HG03571 (cell line): ENCODE measurements around the gene TP53BP2.

Experiments
- ATAC-seq: cut with Tn5 transposase; IDR thresholded peaks from one replicate; pipeline ENCODE4 v1.9.1; 2021; ENCODE audit not compliant: unreplicated experiment

TP53BP2 gene

DNA sequence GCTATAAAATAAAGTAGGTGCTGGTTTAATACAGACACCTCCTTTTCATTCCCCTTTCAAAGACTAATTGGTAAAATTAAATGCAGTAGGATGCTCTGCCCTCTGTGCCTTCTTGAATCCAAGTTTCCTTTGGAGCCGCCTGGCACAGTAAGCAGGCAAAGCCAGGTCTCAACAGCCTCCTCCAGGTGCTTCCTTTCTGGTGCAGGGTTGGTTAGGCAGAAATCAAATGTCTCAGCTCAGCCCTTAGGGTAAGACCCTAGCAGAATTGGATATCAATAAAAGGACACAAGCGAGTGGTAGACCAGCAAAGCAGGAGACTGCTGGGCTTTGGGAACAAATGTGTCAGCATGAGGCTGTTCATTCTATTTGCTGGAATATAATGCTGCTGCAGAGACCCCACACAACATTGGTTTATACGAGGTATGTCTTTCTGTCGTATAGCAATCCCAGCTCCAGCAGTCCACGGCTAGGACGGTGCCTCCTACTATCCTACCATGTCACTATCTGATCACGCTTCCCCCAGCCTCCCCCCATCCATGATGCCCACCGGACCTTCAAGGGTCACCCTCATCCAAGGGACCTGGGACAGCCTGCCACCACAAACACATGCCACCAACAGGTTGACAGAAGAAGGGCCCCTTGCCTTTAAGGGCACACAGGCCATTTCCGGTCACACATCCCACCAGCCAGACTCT lies 75.0 kb downstream of the TP53BP2 start:
- ATAC-seq, result no peak

DNA sequence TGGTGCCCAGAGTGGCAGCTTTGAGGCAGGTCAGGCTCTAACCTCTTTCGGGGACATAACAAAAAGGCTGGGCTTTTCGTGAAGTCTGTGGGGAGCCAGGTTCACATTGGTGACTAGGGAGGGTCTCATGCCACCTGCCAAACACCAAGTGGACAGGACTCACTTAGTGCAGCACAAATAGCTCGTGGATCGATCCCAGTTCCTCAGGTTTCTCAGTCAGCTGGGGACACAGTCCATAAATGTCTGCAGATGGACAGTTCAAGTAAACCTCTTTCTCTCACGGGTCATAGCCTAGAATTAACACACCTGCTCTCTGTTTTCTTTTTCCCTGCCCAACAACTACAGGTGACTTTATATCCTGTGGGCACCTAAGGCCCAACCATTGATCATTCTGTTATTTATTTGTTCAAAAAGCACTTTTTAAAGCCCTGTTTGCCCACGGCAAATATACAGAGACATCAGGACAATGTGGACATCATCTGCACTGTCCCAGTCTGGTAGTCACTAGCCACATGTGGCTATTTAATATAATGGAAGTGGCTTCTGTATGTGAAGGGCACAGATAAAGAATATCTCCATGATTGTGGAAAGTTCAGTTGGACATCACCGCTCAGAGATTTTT lies 79.9 kb downstream of the TP53BP2 start:
- ATAC-seq, result no peak

DNA sequence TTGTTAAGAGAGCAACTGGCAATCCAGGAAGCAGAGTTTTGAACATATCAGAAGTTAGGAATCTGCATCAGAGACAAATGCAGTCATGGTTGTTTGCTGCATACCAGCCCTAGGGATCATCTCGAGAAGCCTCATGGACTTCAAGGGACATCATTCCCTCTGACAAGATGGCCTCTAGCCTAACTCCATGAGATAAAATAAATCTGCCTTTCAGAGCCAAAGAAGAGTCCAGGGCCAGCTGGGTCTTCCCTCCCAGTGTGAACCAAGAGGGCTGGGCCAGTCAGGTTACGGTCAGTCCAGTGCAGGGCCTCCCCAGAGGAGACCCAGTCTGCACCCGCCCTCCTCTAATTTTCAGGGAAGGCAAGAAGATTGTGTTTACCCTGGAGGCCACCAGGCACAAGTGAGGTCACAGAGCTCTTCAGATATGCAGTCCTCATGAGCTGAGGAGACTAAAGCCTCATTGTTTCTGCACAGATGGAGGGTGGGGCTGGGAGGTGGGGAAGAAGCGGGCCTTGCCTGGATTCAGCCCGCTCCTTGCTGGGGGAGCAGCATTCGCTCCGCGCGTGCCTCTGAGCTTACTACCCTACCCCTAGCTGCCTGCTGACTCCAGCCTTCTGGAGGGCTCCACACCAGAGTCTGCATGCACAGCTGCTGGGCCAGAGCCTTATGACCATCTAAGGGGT lies 80.6 kb downstream of the TP53BP2 start:
- no peak for ATAC-seq

- no peak for ATAC-seq
Observed at GRCh38 chr1:223763881-223764280, 81.9 kb downstream of the TP53BP2 start.

DNA sequence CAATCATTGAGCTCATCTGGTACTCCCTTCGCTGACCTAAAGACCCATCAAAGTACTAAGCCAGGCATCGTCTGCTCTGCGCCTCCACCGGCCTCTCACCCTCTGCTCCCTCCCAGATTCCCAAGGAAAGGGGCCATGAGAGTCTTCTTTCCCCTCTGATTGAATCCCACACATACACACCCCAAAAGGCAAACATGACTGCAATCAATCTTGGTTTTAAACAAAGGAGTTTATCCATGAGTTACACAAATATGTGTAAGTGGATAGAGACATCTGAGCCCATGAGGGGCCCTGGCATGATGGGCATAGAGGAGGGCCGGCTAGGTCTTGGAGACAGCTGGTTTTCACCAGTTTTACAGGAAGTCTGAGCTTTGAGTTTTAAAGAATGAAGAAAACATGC lies 82.5 kb downstream of the TP53BP2 start:
- ATAC-seq, result no peak

DNA sequence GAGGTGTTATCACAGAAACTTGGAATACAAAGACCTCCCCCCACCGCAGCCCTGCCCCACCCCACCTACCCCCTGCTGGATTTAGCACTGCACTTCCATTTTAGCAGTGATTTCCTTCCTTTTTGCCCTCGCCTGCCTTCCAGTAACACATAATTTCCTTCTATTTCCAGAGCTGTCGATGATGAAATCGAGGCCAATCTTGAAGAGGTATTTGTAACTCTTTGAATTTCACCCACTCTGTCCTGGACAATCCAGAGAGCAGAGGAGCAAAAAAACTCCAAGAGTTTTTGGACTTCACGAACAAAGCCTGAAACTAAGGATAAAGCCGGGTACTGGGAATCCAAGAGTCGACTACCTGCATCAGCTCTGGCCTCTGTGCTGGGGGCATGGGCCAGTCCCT lies 84.3 kb downstream of the TP53BP2 start:
- no peak for ATAC-seq

GRCh38 chr1:223760833-223761232 lies 84.9 kb downstream of the TP53BP2 start:
- ATAC-seq, result no peak

- ATAC-seq, result no peak
Observed at GRCh38 chr1:223759273-223759672, 86.5 kb downstream of the TP53BP2 start.

DNA sequence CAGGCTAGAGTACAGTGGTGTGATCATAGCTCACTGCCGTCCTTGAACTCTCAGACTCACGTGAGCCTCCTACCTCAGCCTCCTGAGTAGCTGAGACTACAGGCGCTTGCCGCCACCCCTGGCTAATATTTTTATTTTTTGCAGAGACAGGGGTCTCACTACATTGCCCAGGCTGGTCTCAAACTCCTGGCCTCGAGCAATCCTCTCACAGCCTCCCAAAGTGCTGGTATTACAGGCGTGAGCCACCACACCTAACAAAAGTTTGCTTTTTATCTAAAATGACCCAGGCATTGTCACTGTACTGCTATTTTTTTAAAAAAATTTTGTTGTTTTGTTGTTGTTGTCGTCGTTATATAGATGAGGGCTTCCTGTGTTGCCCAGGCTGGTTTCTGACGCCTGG lies 87.0 kb downstream of the TP53BP2 start:
- ATAC-seq, result no peak

DNA sequence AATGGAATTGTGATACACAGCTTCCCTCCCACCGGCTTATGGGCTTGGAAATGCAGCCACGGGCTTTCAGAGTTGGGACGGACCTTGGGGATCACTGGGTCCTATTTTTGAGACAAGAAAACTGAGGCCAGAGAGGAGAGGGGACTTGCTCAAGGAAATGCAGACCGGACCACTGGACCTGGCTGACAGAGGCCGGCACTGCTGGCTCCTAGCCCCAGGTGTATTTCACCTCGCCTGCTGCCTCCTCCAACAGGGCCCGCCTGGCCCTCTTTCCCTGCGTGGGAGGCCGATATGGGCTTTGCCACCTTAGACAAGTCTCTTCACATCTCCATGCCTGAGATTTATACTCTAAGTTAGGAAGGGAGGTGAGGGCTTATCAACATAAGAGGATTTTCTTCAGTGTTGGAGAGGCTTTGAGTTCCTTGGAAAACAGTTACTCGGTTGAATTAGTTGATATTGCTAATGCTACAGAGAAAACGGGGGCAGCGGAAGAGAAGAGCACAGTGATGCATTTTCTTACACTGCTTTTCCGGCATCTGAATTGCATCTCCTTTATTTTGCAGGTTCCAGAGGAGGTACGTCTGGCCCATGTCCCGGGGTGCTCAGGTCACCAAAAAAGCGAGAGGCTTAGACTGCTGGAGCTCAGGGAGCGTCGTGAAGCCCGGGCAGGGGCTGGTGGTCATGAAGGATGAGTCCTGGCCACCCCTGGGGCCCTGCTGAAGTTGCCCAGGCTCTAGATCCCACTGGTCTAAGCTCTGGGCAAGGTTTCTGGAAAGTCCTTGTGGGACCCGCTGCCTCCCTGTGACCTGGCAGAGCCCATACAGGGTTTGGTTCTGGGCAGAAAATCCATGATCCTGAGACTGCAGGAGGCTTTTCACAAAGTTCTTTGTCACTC lies 88.7 kb downstream of the TP53BP2 start:
- ATAC-seq, result no peak

DNA sequence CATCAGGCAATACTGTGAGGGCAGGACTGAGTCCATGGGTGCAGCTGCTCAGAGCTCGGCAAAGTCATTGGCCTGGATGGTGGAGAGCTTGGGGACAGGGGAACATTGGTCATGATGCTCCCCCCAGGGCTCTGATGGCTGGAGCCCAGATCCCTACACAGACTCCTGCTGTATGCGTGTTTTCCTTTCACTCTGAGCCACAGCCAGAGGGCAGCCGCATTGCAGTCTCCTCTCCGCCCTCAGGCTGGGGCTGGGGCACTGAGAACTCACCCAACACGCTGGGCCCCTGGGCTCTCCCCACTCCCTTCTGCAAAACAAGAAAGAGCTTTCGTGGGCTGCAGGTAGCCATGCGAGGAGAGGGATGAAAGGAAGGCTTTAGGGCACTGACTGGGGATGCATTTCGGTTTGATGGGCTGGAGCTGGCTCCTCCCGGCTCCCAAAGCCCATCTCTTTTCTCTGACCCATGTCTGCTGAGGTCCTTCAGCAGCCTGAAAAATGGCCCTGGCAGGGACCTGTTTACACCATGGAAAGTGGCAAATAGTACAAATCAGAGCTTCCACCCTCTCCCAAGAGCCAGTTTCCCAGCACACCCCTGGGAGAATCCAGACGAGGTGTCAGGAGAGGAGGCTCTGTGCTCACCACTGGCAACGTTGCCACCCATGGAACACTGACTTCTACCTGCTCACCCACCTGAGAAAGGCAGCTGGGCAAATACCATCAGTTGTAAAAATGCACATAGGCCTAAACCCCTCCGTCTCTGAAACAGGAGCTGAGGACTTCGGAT lies 89.6 kb downstream of the TP53BP2 start:
- ATAC-seq, result no peak

DNA sequence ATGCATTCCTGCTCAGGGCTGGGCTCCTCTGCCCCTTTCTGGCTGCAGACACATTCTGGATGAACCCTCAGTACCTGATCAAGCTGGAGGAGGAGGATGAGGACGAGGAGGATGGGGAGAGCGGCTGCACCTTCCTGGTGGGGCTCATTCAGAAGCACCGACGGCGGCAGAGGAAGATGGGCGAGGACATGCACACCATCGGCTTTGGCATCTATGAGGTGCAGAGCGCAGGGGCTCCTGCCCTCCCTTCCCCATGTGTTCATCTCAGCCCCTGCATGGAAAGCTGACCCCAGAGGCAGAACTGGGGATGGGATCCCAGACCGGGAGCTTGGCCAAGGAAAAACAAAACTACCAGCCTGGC lies 90.3 kb downstream of the TP53BP2 start:
- ATAC-seq, result no peak

GRCh38 chr1:223754681-223755431 lies 90.9 kb downstream of the TP53BP2 start:
- ATAC-seq, result no peak

DNA sequence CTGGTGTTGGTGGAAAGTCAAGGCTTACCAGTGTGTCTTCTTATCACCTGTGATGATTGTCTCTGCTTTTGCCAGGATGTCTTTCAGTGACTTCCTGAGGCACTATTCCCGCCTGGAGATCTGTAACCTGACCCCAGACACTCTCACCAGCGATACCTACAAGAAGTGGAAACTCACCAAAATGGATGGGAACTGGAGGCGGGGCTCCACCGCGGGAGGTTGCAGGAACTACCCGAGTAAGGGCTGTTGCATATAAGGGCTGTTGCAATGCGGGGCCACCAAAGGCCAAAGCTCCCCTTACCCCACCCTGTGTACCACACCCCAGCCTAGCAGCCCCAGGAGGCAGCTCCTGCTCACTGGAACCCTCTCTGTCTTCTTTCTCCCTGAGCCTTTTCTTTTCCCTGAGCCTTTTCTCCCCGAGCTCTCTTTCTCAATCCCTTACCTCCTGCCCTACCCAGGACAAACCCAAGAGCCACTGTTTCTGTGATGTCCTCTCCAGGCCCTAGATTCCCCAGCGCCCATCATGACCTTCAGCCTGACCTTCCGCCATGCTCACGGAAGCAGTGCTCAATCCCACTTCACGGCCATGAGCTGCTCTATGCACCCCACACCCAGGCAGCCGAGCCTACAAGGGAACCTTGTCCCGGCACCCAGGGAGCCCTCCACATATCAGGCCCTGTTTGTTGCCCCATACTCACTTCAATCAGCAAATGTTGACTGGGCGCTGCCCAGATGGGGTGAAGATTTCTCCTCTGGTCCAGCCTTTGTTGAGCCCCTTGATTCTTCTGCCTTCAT lies 92.8 kb downstream of the TP53BP2 start:
- no peak for ATAC-seq

DNA sequence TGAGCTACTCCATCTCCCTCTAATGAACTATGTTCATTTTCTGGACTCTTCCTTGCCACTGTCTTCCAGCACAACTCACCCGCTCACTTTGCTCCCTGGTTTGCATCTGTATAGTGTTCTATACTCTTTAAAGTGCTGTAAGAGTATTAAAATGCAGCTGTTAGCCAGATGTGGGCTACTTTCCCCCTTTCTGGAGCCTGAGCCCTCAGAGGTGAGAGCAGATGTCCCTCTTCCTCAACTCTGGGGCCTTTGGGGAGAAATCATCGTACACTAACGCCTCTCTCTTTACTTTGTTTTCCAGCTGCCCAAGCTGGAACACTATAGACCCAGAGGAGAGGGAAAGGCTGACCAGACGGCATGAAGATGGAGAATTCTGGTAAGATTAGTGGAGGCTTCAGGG lies 94.1 kb downstream of the TP53BP2 start:
- ATAC-seq, result no peak

GRCh38 chr1:223750730-223751570 lies 94.8 kb downstream of the TP53BP2 start:
- ATAC-seq, result no peak

- peak; percentile 56 for ATAC-seq
Observed at GRCh38 chr1:223748773-223749733, 96.7 kb downstream of the TP53BP2 start.
